HG02678 (cell line): ENCODE measurements around the gene MYMX.

Experiments
- ATAC-seq: cut with Tn5 transposase; IDR thresholded peaks from one replicate; pipeline ENCODE4 v1.9.1; 2021; ENCODE audit warnings: mild to moderate bottlenecking, moderate library complexity; ENCODE audit not compliant: unreplicated experiment

Gene MYMX

DNA sequence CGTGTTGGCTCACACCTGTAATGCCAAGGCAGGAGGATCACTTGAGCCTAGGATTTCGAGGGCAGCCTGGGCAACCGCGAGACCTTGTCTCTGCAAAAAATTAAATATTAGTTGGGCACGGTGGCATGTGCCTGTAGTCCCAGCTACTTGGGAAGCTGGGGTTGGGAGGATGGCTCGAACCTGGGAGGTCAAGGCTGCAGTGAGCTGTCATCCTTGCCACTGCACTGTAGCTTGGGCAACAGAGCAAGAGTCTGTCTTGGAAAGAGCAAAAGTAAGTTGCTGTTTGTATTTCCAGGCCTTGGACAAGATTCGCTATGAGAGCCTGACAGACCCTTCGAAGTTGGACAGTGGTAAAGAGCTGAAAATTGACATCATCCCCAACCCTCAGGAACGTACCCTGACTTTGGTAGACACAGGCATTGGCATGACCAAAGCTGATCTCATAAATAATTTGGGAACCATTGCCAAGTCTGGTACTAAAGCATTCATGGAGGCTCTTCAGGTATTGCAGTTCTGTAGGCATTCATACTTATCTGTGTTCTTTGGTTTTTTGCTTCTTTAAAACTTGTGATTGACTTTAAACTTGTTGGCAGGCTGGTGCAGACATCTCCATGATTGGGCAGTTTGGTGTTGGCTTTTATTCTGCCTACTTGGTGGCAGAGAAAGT is 32.5 kb downstream of the MYMX start:
- no peak for ATAC-seq

DNA sequence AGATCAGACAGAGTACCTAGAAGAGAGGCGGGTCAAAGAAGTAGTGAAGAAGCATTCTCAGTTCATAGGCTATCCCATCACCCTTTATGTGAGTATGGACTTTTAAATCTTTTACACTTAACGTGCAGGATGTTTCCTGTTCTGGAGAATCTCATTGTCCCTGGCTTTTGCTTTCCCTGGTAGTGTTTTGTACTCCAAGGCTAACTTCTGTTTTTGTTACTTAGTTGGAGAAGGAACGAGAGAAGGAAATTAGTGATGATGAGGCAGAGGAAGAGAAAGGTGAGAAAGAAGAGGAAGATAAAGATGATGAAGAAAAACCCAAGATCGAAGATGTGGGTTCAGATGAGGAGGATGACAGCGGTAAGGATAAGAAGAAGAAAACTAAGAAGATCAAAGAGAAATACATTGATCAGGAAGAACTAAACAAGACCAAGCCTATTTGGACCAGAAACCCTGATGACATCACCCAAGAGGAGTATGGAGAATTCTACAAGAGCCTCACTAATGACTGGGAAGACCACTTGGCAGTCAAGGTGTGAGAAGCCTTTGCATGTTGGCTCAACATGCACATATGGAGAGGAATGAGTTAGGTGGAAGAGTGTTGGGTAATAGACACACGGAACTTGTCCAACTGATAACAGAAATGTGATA is 33.5 kb downstream of the MYMX start:
- ATAC-seq, result no peak

DNA sequence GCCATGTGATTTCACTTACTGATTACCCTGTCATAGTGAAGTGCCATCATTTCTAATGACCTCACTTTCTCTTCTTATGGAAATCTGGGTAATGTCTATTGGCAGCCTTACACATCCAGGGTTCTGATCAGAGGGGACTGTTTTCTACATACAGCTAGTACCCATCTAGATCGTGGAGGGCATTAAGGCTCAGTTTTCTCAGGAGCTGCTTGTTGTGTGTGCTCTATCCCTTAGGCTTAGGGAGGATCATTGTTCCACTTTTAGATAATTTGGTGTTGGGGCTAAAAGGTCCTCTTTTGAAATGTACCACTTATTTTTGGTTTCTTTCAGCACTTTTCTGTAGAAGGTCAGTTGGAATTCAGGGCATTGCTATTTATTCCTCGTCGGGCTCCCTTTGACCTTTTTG is 34.0 kb downstream of the MYMX start:
- no peak for ATAC-seq

DNA sequence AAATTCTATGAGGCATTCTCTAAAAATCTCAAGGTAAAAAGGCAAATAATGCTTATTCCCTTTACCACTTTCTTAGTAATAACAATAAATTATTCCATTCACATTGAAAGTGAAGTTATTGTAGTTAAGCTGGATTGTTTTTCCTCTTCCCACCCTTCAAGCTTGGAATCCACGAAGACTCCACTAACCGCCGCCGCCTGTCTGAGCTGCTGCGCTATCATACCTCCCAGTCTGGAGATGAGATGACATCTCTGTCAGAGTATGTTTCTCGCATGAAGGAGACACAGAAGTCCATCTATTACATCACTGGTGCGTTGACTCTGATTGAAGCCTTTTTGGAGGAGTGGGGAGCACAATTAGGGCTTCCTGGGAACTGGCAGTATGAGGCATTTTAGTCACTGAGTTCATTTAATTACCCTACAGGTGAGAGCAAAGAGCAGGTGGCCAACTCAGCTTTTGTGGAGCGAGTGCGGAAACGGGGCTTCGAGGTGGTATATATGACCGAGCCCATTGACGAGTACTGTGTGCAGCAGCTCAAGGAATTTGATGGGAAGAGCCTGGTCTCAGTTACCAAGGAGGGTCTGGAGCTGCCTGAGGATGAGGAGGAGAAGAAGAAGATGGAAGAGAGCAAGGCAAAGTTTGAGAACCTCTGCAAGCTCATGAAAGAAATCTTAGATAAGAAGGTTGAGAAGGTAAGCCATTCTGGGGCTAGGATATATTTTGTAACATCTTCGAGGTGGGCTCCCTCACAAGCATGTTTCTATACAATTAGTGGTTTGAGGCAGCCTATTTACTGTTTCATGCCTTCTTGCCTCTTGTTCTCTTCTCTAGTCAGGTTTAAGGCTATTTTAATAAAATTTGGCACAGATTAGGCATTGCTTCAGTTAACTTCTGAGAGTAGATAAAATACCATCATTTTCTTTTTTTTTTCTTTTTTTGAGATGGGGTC is 35.1 kb downstream of the MYMX start:
- ATAC-seq, result no peak

DNA sequence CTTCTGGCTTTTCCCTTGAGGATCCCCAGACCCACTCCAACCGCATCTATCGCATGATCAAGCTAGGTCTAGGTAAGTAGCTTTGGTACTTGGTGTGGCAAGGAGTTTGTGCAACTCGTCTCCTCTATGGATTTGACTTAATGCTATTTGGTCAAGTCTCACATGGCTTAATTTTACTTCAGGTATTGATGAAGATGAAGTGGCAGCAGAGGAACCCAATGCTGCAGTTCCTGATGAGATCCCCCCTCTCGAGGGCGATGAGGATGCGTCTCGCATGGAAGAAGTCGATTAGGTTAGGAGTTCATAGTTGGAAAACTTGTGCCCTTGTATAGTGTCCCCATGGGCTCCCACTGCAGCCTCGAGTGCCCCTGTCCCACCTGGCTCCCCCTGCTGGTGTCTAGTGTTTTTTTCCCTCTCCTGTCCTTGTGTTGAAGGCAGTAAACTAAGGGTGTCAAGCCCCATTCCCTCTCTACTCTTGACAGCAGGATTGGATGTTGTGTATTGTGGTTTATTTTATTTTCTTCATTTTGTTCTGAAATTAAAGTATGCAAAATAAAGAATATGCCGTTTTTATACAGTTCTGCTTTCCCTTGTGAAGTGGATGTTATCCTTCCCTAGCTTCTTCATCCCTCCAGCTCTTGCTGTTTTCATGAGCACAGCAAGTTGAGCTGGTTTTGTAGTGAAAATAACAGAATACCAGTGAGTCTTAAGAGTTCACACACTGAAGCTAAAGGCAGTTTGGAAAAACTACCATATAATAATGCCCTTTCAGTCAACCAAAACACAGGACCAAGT is 36.8 kb downstream of the MYMX start:
- no peak for ATAC-seq

DNA sequence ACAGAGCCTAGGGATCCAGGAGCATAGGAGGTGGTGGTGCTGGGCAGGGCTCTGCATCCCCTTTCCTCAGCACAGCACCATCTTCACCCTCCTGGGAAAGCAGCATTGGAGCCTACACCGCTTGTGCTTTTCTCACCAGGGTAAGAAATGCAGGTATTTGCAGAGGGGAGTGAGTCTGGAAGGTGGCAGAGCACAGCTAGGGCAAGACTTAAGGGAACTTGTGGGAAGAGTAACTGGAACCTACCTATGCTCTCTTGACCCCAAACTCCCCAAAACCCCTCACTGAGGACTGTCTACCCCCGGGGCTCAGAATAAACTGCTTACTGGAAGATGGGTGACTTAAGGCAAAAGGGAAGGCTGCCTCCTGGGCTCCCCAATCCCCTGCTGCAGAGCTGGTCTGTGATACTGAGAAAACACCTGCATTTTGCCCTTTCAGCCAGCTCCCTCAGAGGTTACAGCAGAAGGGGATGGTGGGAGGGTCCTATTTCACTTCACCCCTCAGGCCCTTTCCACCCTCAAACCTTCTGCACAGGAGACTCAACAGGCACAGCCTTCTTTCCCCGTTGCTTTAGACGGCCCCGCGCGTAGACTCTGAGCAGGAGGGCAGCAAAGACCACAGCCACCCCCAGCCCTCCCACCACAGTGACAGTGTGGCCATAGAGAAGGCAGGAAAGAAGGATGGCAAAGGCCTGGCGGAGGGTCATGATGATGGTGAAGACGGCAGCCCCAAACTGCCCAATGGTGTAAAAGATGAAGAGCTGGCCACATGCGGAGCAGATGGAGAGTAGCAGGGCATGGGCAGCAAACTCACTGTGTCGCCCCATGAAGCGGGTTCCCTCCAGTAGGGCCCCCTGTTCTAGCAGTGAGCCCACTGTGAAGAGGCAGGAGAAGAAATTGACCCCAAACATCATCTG is 37.7 kb downstream of the MYMX start:
- ATAC-seq, result no peak

DNA sequence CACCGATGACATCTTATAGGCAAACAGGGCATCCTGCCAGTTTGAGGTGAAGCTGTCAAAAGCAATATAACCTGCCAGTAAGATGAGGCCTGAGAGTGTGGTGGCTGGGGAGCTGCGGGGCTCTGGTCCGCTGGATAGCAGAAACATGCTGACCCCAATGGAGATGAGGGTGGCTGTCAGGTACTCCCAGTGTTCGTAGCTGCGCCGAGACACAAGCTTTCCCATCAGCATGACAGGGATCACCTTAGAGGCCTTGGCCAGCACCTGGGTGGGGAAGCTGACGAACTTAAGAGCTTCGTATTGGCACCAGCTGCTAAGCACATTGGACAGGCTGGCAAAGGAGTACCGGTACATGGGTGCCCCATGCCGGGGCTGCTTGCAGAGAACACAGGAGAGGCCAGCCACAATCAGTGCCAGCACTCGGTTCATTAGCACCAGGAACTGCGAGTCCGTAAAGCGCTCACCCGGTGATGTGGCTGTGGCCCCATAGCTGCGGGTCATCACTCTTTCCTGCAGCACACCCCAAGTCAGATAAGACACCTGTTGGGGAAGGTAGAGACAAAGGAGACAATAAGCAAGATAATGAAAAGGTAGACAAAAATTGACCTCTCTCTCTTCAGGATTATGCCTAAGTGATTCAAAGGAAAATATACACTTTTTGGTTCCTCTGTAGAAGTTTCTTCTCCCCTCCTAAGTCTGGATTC is 38.5 kb downstream of the MYMX start:
- ATAC-seq, result no peak

DNA sequence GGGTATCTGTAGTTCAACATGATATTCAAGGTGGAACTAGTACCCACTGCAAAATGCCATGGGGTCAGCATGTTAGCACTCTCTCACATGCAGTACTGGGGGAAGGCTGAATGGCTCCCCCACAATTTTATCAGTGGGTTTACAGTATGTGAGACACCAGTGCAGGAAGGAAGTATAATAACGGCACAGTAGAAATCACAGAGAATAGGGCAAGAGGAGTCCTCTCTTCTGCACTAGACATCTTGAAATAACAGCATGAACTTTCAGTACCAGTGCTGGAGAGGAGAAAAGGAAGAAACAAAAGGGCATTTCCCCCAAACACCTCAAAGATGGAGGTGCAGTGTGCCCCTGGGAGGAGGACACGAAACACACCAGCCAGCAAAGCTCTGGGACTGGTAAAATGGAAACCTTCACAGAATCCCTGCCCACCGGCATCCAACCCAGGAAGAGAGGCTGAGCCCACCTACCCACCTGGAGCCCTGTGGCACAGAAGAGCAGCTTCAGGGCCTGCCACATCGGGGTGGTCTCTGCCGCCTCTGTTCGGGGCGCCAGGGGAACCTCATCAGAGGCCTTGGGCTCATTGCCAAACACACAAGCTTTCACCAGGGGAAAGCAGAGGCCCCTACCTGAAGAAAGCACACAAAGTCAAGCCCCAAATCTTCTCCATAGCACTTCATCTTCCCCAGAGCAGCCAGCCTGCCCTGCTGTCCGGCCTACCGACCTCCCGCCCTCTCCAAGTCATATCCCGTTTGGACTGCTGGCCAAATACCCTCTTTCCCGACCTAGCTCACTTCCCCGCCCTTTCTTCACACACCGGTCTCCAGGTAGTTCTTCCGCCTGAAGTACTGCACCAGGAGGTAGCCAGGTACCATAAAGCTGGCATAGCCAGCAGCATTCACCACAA is 39.4 kb downstream of the MYMX start:
- ATAC-seq, result no peak

DNA sequence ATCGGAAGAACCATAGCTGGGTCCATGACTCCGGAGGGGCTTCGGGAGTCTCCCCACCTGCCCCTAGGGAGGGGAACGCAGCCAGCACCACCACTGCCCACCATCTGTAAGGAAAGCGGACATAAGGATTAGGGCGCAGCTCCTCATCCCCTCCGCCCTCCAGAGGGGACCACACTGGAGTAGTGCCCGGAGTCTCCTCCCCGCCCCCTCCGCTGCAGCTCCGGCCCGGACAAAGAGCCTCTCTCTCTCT is 40.0 kb downstream of the MYMX start:
- ATAC-seq, result no peak

DNA sequence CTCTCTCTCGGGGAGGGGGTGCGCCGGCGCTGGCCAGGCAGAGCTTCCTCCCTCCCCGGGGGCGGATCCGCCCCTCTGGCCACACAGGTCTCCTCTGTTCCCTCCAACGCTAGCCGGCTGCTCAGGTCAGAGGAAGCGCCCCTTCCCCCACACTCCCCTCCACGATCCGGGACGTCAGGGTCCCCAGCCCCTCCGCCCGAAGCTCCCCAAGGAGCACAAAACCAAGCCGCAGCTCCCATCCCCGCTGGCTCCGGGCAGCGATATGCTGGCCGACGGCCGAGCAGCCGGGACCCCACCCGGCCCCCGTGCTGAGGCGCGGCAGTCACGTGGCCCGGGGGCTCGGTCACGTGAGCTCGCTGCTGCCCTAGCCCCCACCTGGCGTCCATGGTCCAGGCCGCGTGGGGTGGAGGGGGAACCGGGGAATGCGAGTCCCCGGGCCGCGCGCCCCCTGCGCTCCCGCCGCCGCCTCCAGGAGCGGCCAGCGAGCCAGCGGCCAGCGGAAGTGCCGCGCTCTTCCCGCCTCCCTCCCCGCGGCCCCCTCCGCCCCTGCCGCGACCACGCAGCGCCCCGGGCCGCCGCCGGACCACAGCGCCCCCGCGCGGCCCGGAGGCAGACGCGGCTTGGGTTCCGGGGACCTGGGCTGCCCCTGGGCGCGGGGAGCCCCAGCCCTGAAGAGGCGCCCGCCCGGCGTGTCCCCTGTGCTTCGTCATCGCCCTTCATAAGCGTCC is 40.5 kb downstream of the MYMX start, which contains the start of gene SLC35B2:
Gene SLC35B2, minus strand, starts transcription at position 504 of the 728 bp plus-strand sequence. Its CDS starts 118 bp downstream, at position 386.
- peak; percentile 52 for ATAC-seq

DNA sequence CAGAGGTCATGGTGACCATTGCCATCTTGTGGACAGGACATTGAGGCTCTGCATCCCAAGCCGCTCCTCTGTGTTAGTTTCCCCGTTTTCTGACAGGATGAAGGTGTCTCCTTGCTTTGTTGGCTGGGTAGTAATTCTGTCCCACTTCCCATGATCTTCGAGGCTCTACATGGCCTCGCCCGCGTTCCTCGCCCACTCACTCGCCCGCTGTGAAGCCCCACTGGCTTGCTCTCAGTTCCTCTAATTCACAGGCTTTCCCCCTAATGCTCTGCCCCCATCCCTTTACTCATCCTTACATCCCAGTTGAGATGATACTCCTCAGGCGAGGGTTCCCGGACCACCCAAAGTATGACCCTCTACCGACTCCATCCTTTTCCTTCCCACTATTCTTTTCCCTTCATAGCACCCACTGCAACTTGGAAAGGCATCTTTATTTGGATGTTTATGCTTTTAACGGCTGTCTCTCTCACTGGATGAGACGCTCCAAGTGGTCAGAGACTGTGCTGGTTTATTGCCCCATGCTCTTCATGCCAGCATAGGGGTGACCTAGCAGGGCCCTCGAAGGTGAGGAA is 41.1 kb downstream of the MYMX start:
- peak; percentile 9 for ATAC-seq

DNA sequence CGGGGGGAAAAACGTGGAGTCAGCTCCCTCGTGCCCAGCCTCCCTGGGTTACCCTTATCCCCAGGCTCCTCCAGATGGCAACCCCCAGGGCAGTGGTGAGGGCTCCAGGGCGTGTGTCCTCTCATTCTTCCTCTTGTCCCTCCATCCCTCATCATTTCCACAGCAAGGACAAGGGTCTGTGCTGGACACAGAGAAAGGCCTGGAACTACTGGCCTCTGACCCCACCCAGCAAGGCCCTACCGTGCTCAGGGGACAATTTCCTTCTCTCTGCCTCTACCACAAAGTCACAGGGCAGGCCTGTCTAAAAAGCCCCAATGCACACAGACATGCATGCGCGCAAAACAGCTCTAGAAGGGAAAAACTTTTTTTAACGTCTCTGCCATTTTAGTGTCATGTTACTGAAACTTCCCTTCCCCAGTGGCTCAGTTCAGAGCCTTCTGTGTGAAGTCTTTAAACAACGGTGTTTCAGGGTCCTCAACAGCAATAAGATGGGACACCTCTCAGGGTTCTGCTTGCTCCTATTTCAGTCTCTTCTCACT is 41.7 kb downstream of the MYMX start:
- no peak for ATAC-seq

DNA sequence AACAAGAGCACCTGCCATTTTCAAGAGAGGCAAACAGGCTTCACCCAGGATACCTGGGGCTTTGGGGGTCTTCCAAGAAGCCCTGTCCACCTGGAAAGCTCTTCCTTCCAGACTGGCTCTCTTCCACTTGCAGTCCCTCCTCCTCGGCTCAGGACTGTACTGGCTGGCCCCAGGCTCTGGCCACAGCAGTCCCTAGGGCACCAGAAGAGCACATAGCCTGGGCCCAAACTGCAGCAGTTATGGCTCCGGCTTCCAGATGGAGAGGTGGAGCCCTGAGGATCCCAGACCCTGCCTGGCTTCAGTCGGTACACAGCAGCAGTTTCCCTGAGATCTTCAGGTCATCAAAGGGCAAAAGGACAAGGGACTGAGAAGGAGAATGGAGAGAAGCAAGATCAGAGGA is 42.2 kb downstream of the MYMX start:
- ATAC-seq, result no peak

DNA sequence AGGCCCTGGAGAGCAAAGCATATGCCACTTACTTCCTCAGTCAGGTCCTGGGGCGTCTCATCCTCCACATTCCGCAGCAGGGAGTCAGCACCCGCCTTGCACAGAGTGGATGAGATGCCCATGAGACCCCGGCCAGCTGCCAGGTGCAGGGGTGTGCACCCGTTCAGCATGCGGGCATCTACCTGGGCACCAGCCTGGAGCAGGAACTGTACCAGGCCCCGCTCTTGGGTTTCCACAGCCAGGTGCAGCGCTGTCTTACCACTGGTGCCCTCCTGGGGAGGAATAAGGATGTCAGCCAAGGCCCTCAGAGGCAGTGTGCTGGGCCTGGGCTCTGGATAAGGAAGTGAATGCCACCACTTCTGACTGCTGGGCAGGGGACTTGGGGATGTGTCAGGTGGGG is 43.3 kb downstream of the MYMX start:
- no peak for ATAC-seq

DNA sequence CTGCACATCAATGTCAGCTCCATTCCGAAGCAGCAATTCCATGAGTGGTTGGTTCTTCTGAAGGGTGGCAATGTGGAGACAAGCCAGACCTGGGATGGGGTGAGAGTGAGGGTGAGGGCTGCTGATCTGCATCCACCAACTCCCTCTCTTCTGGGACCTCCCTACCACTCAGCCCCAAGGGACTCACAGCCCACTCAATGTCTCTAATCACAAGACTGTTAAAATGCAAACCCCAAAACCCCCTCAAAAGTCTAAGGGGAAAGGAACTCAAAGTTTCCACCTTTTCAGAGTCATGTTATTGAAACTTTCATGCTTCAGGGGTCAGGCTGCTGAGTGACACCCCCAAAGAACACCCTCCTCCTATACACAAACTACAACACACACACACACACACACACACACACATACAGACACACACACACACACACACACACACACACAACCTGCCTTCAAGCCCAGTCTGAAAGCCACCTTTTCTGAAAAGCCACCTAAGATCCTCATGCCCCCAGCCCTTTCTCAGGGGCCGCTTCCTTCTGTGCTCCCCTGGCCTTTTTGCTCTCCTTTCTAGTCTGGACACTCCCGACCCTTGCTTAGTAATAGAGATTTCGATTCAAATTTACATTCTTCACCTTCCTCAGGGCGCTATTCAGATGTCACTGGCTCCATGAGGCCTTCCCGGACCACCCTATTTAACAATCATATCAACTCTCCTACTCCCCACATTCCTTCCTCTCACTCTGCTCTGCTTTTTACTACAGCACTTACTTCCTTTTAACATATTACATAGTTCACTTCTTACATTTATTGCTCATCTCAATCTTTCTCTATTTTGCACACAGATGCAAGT is 43.9 kb downstream of the MYMX start:
- no peak for ATAC-seq

DNA sequence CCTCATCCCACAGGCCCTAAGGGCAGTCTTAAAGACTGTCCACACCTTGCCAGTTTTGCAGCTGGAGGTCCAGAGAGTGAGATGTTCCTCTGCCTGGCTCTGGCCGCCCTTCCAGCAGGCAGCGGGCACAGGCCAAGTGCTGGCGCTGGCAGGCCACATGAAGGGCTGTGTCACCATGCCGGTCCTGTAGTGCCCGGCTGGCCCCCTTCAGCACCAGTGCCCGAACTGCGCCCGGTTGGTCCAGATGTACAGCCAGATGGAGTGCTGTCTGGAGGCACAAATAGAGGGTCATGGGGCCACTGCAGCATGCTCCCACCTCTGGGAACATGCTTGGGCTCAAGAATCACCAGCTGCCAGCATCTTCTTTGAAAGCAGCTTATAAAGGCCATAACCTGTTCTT is 44.9 kb downstream of the MYMX start:
- no peak for ATAC-seq
